Measurements from ENCODE around the gene GARIN1A. TPM values are rescaled to one million over a fixed set of nuclear protein-coding genes. Genes with fewer than 3 reads are reported as not detected.

Gene GARIN1A
- total and polyA plus RNA-seq, 10 of the 15 experiments (the other 5 are each of a cell fraction or from before 2014, with no cell fraction given) = 0.04 to 0.43 (median 0.23) TPM; not detected in 1

- Histone ChIP-seq H3K4me2 (ENCODE audit: control insufficient read depth, insufficient read depth) (no peak overlapping the region), H3K4me3 (no peak overlapping the region), H3K79me2 (ENCODE audit: control insufficient read depth, insufficient read depth, low read length) (no peaks in the 10 kb centered on the region), H3K27me3 (replicated peaks in 1 of 2; ENCODE audit: control insufficient read depth in 2 of 2, insufficient read depth in 2 of 2, low read length in 1 of 2) (no peaks in the 10 kb centered on the region), H2AFZ (ENCODE audit: control insufficient read depth, low read depth, low read length) (no peak overlapping the region), H3K9ac (ENCODE audit: control insufficient read depth, insufficient read depth, low read length) (no peak overlapping the region), H3K9me3 (replicated peaks; ENCODE audit: control insufficient read depth, insufficient read depth, low read length) (peaks cover 3% of the 10 kb centered on the region; the same call in 2 of the 3 replicates), H3K4me1 (ENCODE audit: control insufficient read depth, insufficient read depth, low read length) (no peaks in the 10 kb centered on the region), H3K27ac (ENCODE audit: control insufficient read depth, insufficient read depth) (no peak overlapping the region), H4K20me1 (ENCODE audit: control insufficient read depth, insufficient read depth) (no peaks in the 10 kb centered on the region), H3K36me3 (ENCODE audit: control insufficient read depth in 2 of 2, insufficient read depth in 2 of 2, low read length in 1 of 2) (no peaks in the 10 kb centered on the region)
- ChIA-PET CTCF (interaction anchor here (1.0 to 1.5 kb wide), 3 partner anchors 191 to 418 kb away, joined by 3 to 4 read pairs (median 3); no protein-coding TSS in a partner anchor), SMC1A (ENCODE audit: uncharacterized antibody, unreplicated experiment) (no interaction called here), POLR2A (no interaction called here), RAD21 (ENCODE audit: unreplicated experiment) (no interaction called here)
- intact Hi-C loops (cut with micrococcal nuclease; ENCODE audit: unreplicated experiment) = no loop called here
- TF ChIP-seq DPF2 (IDR thresholded peaks at IDR 0.05) (no peak), HDAC6 (IDR thresholded peaks at IDR 0.05; ENCODE audit: unreplicated experiment) (no peak), ZNF384 (IDR thresholded peaks at IDR 0.05; ENCODE audit: borderline replicate concordance, low read depth, low read length) (no peak), TCF7 (IDR thresholded peaks at IDR 0.05; ENCODE audit: borderline replicate concordance) (no peak), SKIL (IDR thresholded peaks at IDR 0.05; ENCODE audit: low read depth, poor library complexity, severe bottlenecking) (no peak), GATAD2B (conservative IDR thresholded peaks at IDR 0.05; ENCODE audit: low read depth) (no peak)
- ATAC-seq (no peak), FAIRE-seq (no peak), DNase-seq (ENCODE audit: low read depth, low spot score) (no peak)
- WGBS (ENCODE audit: insufficient coverage, insufficient replicate concordance, low lambda C conversion rate, missing lambda C conversion rate) = 94% methylated on average over 1 of the region's 1 CpG
- BruUV-seq (replicated peaks) = no TSS peak
- in situ Hi-C loops (cut with MboI) = no loop called here
Measured at GRCh38 chr7:128665057-128665456, 7.0 kb upstream of the GARIN1A start.

Measured in GM12878 (cell line).